ENCODE measurements around the gene POFUT2. TPM values are rescaled to one million over a fixed set of nuclear protein-coding genes. Genes with fewer than 3 reads are reported as not detected.

POFUT2 gene
- total RNA-seq, 1 experiment from 2014 or later = 31.4 TPM

- intact Hi-C loops (cut with micrococcal nuclease; ENCODE audit: unreplicated experiment) = no loop called here
- Mint-ChIP-seq H3K27me3 (ENCODE audit: unreplicated experiment) (peaks cover 57% of the 10 kb centered on the region), H3K27ac (ENCODE audit: unreplicated experiment) (no peak overlapping the region), H3K9me3 (ENCODE audit: low read depth, unreplicated experiment) (no peaks in the 10 kb centered on the region), H3K36me3 (ENCODE audit: insufficient read depth, unreplicated experiment) (no peaks in the 10 kb centered on the region), H3K4me3 (ENCODE audit: low read depth, unreplicated experiment) (no peak overlapping the region), H3K4me1 (ENCODE audit: low read depth, unreplicated experiment) (no peaks in the 10 kb centered on the region)
- CTCF ChIA-PET = no interaction called here
- no peak for DNase-seq
- BruUV-seq (replicated peaks) = no TSS peak
- no peak for TF ChIP-seq CTCF (IDR thresholded peaks at IDR 0.05; ENCODE audit: unreplicated experiment)
Measured at GRCh38 chr21:45225041-45225740, 62.5 kb downstream of the POFUT2 start.

GRCh38 chr21:45224189-45224938, 63.3 kb downstream of the POFUT2 start:
- Mint-ChIP-seq H3K27ac (ENCODE audit: unreplicated experiment) (no peak overlapping the region), H3K9me3 (ENCODE audit: low read depth, unreplicated experiment) (no peaks in the 10 kb centered on the region), H3K4me3 (ENCODE audit: low read depth, unreplicated experiment) (no peak overlapping the region), H3K27me3 (ENCODE audit: unreplicated experiment) (peaks cover 54% of the 10 kb centered on the region), H3K4me1 (ENCODE audit: low read depth, unreplicated experiment) (no peaks in the 10 kb centered on the region), H3K36me3 (ENCODE audit: insufficient read depth, unreplicated experiment) (no peaks in the 10 kb centered on the region)
- intact Hi-C loops (cut with micrococcal nuclease; ENCODE audit: unreplicated experiment) = no loop called here
- CTCF ChIA-PET = interaction anchor here (0.5 kb wide), 2 partner anchors 341 to 603 kb away, joined by 3 to 4 read pairs; no protein-coding TSS in a partner anchor
- no TSS peak for BruUV-seq (replicated peaks)
- no peak for DNase-seq
- no peak for TF ChIP-seq CTCF (IDR thresholded peaks at IDR 0.05; ENCODE audit: unreplicated experiment)

- no TSS peak for BruUV-seq (replicated peaks)
- no peaks in the 10 kb centered on the region for H3K4me1 Mint-ChIP-seq (ENCODE audit: low read depth, unreplicated experiment)
- no peaks in the 10 kb centered on the region for H3K9me3 Mint-ChIP-seq (ENCODE audit: low read depth, unreplicated experiment)
- no peak overlapping the region for H3K27ac Mint-ChIP-seq (ENCODE audit: unreplicated experiment)
- no peak overlapping the region for H3K4me3 Mint-ChIP-seq (ENCODE audit: low read depth, unreplicated experiment)
- peaks cover 51% of the 10 kb centered on the region for H3K27me3 Mint-ChIP-seq (ENCODE audit: unreplicated experiment)
- intact Hi-C loops (cut with micrococcal nuclease; ENCODE audit: unreplicated experiment) = no loop called here
- DNase-seq = no peak
- no peaks in the 10 kb centered on the region for H3K36me3 Mint-ChIP-seq (ENCODE audit: insufficient read depth, unreplicated experiment)
- CTCF ChIA-PET = interaction anchor here (0.5 kb wide), 2 partner anchors 342 to 604 kb away, joined by 3 to 4 read pairs; no protein-coding TSS in a partner anchor
- no peak for TF ChIP-seq CTCF (IDR thresholded peaks at IDR 0.05; ENCODE audit: unreplicated experiment)
Measured at GRCh38 chr21:45223236-45224185, 64.2 kb downstream of the POFUT2 start.

- H3K9me3 Mint-ChIP-seq (ENCODE audit: low read depth, unreplicated experiment) = peaks cover 9% of the 10 kb centered on the region
- intact Hi-C loops (cut with micrococcal nuclease; ENCODE audit: unreplicated experiment) = no loop called here
- BruUV-seq (replicated peaks) = no TSS peak
- no peaks in the 10 kb centered on the region for H3K36me3 Mint-ChIP-seq (ENCODE audit: insufficient read depth, unreplicated experiment)
- no peak for DNase-seq
- H3K4me3 Mint-ChIP-seq (ENCODE audit: low read depth, unreplicated experiment) = no peak overlapping the region
- TF ChIP-seq CTCF (IDR thresholded peaks at IDR 0.05; ENCODE audit: unreplicated experiment) = no peak
- H3K27me3 Mint-ChIP-seq (ENCODE audit: unreplicated experiment) = peaks cover 51% of the 10 kb centered on the region
- H3K4me1 Mint-ChIP-seq (ENCODE audit: low read depth, unreplicated experiment) = no peaks in the 10 kb centered on the region
- CTCF ChIA-PET = no interaction called here
- no peak overlapping the region for H3K27ac Mint-ChIP-seq (ENCODE audit: unreplicated experiment)
Measured at GRCh38 chr21:45222001-45222400, 65.7 kb downstream of the POFUT2 start.
